GM13976 (cell line): Measurements from ENCODE around the gene OSTM1.
"Not testable (repeated sequence)": the region's sequence is repeated elsewhere in the genome, so short reads cannot be mapped to it uniquely, and the experiment has no call there.

Experiments used
- DNase-seq: peaks from one replicate; pipeline ENCODE4 v3.0.0; 2012; ENCODE audit warnings: low spot score
- in situ Hi-C: fragments of 300-500 bp; cut with MboI; formaldehyde crosslinking; loops from one replicate; pipeline ENCODE4 v1.12.0; 2022; ENCODE audit warnings: low sequenced_read_pairs, mixed read lengths, inconsistent platforms; ENCODE audit not compliant: unreplicated experiment
- TF ChIP-seq, protein P1 (sequence below): IDR thresholded peaks from 2 replicates; pipeline ENCODE4 v1.5.1; 2012; ENCODE audit warnings: borderline replicate concordance, mild to moderate bottlenecking; ENCODE audit not compliant: insufficient read depth; ENCODE audit errors: extremely low read depth, missing control alignments, control extremely low read depth

OSTM1 gene

DNA sequence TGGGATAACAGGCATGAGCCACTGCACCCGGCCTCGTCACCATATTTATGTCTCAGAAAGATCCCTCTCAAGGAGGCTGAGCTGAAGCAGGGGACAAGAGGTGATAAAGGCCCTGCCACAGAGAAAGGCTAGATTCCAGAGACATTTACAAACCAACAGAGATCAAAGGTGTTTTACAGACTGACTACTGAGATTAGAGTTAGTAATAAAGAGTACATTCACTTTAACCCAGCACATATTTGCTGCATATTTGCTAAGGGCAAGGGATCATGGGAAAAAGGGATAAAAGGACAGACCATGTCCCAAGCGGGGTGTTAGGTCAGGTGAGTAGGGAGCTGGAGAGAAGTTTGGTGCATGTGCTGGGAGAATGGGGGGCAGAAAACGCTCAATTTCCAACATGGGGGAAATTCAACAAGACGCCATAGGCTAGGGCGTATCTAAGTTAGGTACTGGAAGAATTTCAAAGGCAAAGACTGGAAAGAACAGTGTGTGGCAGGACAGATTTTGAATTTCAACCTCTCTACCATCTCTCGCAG is 72.8 kb downstream of the OSTM1 start:
- DNase-seq = no peak
- in situ Hi-C loops = no loop called here
- TF ChIP-seq, protein P1, sequence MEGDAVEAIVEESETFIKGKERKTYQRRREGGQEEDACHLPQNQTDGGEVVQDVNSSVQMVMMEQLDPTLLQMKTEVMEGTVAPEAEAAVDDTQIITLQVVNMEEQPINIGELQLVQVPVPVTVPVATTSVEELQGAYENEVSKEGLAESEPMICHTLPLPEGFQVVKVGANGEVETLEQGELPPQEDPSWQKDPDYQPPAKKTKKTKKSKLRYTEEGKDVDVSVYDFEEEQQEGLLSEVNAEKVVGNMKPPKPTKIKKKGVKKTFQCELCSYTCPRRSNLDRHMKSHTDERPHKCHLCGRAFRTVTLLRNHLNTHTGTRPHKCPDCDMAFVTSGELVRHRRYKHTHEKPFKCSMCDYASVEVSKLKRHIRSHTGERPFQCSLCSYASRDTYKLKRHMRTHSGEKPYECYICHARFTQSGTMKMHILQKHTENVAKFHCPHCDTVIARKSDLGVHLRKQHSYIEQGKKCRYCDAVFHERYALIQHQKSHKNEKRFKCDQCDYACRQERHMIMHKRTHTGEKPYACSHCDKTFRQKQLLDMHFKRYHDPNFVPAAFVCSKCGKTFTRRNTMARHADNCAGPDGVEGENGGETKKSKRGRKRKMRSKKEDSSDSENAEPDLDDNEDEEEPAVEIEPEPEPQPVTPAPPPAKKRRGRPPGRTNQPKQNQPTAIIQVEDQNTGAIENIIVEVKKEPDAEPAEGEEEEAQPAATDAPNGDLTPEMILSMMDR = no peak

DNA sequence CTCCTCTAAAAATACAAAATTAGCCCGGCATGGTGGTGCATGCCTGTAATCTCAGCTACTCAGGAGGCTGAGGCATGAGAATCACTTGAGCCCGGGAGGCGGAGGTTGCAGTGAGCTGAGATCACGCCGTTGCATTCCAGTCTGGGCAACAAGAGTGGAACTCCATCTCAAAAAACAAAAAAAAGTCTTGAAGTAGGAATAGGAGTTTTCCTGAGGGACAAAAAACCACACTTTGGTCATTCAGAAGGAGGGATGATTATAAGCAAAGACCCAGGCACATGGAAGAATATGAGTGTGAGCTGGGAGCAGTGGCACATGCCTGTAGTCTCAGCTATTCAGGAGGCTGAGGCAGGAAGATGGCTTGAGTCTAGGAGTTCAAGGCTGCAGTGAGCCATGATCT is 74.3 kb downstream of the OSTM1 start:
- in situ Hi-C loops, DNase-seq: not testable (repeated sequence)

DNA sequence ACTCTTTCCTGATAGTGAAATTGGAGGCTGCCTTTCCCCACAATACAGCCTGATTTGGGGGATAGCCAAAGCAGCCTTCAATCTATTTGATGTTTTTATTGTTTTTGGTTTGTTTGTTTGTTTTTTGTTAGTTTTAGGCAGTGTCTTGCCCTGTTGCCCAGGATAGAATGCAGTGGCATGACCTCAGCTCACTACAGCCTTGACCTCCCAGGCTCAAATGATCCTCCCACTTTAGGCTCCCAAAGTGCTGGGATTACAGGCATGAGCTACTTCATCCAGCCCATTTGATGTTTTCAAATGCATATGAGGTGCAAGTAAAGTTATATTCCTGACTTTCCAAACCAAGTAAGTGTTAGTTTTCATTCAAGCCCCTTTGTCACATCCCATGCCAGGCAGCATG is 75.2 kb downstream of the OSTM1 start:
- DNase-seq = no peak
- TF ChIP-seq, protein P1 = no peak
- in situ Hi-C loops = loop anchor here (25.0 kb wide), 1 partner anchor 513 kb away; no protein-coding TSS in a partner anchor

DNA sequence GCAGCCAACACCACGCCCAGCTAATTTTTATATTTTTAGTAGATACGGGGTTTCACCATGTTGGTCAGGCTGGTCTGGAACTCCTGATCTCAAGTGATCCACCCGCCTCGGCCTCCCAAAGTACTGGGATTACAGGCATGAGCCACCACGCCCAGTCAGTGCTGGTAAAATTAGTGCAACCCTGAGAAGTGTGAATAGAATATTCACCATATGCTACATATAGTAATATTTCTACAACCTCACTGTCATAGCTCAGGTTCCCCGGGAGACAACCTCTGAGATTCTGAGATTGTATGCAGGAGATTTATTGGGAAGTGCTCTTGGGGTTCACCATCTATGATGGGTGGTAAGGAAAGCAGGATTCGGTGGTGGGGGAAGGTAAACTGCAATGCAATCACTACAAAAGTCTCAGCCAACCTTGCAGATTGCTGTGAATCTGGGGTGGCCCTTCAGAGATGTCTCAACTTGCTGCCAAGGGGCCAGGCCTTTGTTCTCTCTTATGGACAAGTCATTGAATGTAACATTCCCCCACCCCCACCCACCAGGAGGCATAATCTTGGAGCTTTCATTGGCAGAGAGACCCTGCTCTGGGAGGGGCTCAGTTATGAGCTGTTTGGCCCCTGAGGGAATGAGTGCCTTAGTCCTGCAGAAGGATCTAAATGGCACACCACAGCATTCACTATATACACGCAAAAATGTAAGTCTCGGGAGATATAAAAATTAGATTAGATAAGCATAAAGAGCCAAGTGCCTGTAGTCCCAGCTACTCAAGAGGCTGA is 82.6 kb downstream of the OSTM1 start:
- TF ChIP-seq, protein P1 = no peak
- no peak for DNase-seq
- in situ Hi-C loops = loop anchor here (25.0 kb wide), 1 partner anchor 520 kb away; no protein-coding TSS in a partner anchor
